WTC11 (cell line): ENCODE results near the gene TOM1L2.

Source experiments
- CREM ChIP-seq: sonication (generic); formaldehyde crosslinking; IDR thresholded peaks from 2 replicates; pipeline ENCODE4 v1.8.1; 2022; ENCODE audit warnings: mild to moderate bottlenecking, missing genetic modification reagents, moderate library complexity
- IRF2 ChIP-seq: sonication (generic); formaldehyde crosslinking; IDR thresholded peaks from 2 replicates; pipeline ENCODE4 v1.8.0; 2022; ENCODE audit warnings: low read depth, missing genetic modification reagents, borderline replicate concordance
- SP1 ChIP-seq: sonication (generic); formaldehyde crosslinking; conservative IDR thresholded peaks from 2 replicates; pipeline ENCODE4 v1.8.1; 2022; ENCODE audit warnings: missing genetic modification reagents
- TF ChIP-seq, protein P1 (sequence below): sonication (generic); formaldehyde crosslinking; conservative IDR thresholded peaks from 2 replicates; pipeline ENCODE4 v1.8.1; 2022; ENCODE audit warnings: mild to moderate bottlenecking, missing genetic modification reagents

GRCh38 chr17:17994271-17995069 is 22.3 kb upstream of the TOM1L2 start:
- no peak; the same call in 1 of the 2 replicates for TF ChIP-seq CREM (CRISPR knock-in tag)
- TF ChIP-seq IRF2 (CRISPR knock-in tag), result no peak
- TF ChIP-seq SP1 (CRISPR knock-in tag), result no peak
- TF ChIP-seq, protein P1, sequence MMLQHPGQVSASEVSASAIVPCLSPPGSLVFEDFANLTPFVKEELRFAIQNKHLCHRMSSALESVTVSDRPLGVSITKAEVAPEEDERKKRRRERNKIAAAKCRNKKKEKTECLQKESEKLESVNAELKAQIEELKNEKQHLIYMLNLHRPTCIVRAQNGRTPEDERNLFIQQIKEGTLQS (CRISPR knock-in tag), result no peak
